GM12864 (cell line): ENCODE results near the gene IPO13.

Source experiments
- DNase-seq: peaks from one replicate; pipeline ENCODE4 v3.0.0-alpha.2; 2011; ENCODE audit warnings: low read depth
- H3K4me3 ChIP-seq: 2 replicates; pipeline ENCODE4 v1.5.1; 2011; ENCODE audit warnings: mild to moderate bottlenecking, low read depth, low read length, control low read depth
- CTCF ChIP-seq: IDR thresholded peaks from 2 replicates; pipeline ENCODE4 v1.5.1; 2011; ENCODE audit warnings: low read depth, mild to moderate bottlenecking, moderate library complexity, low read length, control low read depth, inconsistent platforms; ENCODE audit errors: missing control alignments

IPO13 gene

GRCh38 chr1:43974443-43975248, 27.9 kb downstream of the IPO13 start, which contains the start of gene ATP6V0B:
Gene ATP6V0B (plus strand): TSS chr1:43974960. CDS start chr1:43975041, 81 bp downstream.
- DNase-seq = peak; percentile 67
- peak; percentile 7 for TF ChIP-seq CTCF

GRCh38 chr1:43975249-43975961, 28.7 kb downstream of the IPO13 start:
- no peak for TF ChIP-seq CTCF

More at GRCh38 chr1:43974443-43975248, 27.9 kb downstream of the IPO13 start, which contains the start of gene ATP6V0B:
- H3K4me3 ChIP-seq = peak within 1 kb of the TSS; percentile 77

GRCh38 chr1:43976045-43976444, 29.3 kb downstream of the IPO13 start:
- DNase-seq = no peak
- no peak for TF ChIP-seq CTCF
- H3K4me3 ChIP-seq = peak overlapping the region; percentile 77

More at GRCh38 chr1:43975249-43975961, 28.7 kb downstream of the IPO13 start:
- no peak for DNase-seq
- H3K4me3 ChIP-seq = peak overlapping the region; percentile 77

- H3K4me3 ChIP-seq = no peak overlapping the region
- no peak for DNase-seq
- TF ChIP-seq CTCF = no peak
Measured at GRCh38 chr1:43976890-43977289, 30.1 kb downstream of the IPO13 start.

GRCh38 chr1:43977376-43978263, 30.9 kb downstream of the IPO13 start:
- H3K4me3 ChIP-seq = peak overlapping the region; percentile 56; the same call in 1 of the 2 replicates
- no peak for TF ChIP-seq CTCF
- DNase-seq = no peak

GRCh38 chr1:43978264-43978550, 31.5 kb downstream of the IPO13 start:
- no peak for DNase-seq
- peak overlapping the region; percentile 56 for H3K4me3 ChIP-seq
- no peak for TF ChIP-seq CTCF
